ENCODE measurements around the gene PERCC1. TPM values are rescaled to one million over a fixed set of nuclear protein-coding genes. Genes with fewer than 3 reads are reported as not detected.

Gene PERCC1
- total RNA-seq, 1 donor from 2014 or later, result not detected

DNA sequence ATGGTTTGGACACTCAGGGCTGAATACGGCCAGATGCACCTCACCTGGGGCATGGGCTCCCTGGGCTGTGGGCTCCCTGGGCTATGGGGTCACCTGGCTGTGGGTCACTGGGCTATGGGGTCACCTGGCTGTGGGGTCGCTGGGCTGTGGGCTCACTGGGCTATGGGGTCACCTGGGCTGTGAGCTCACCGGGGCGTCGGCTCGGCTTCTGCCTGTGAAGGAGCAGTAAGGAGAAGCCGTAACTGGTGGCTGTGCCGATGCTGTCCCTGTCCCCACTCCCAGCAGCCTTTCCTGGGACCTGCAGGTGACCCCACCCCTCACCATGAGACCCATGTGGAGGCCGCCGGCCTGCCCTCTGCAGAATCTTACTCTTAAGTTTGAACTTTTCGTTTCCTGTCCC, 1.9 kb upstream of the PERCC1 start:
- H4K20me1 ChIP-seq (ENCODE audit: low read depth), result no peaks in the 10 kb centered on the region
- H3K4me3 ChIP-seq, result no peak overlapping the region
- Mint-ChIP-seq H3K9me3 (no peaks in the 10 kb centered on the region), H3K36me3 (no peaks in the 10 kb centered on the region), H3K4me3 (no peak overlapping the region), H3K27me3 (ENCODE audit: insufficient read depth, low read depth) (no peaks in the 10 kb centered on the region), H3K27ac (no peak overlapping the region), H3K4me1 (peaks cover 16% of the 10 kb centered on the region)
- H3K9me3 ChIP-seq (ENCODE audit: low read depth), result no peaks in the 10 kb centered on the region
- TF ChIP-seq EZH2 (IDR thresholded peaks at IDR 0.05) (no peak), EZH2phosphoT487 (IDR thresholded peaks at IDR 0.05) (no peak), CTCF (IDR thresholded peaks at IDR 0.05) (no peak)
- H3K79me2 ChIP-seq (ENCODE audit: low read depth), result no peaks in the 10 kb centered on the region
- no peak overlapping the region for H3K4me2 ChIP-seq
- H3K9ac ChIP-seq, result no peak overlapping the region
- no peaks in the 10 kb centered on the region for H3K27me3 ChIP-seq
- H3F3A ChIP-seq (ENCODE audit: low read depth), result no peaks in the 10 kb centered on the region
- no peak overlapping the region for H3K27ac ChIP-seq
- no peaks in the 10 kb centered on the region for H3K36me3 ChIP-seq
- no peak overlapping the region for H2AFZ ChIP-seq (replicated peaks)
- peaks cover 6% of the 10 kb centered on the region for H3K4me1 ChIP-seq
- no peak for DNase-seq (ENCODE audit: low spot score)

DNA sequence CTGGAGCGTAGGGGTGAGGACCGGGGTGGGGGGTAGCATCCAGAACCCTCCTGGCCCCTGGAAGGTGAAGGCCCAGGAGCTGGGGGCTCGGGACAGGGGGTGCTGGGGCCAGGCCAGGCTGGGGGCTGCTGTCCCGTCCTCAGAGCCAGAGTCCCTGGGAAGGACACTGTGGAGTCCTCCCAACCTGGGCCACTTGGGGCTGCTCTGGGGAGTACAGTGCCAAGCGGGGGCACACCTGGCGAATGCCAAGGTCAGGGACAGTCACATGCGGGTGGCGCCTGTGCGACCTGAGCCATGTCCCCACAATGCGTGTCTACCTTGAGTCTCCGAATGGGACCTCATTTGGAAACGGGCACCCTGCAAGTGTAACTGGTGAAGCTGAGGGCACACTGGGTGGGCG, 1.2 kb upstream of the PERCC1 start:
- H3K4me2 ChIP-seq, result no peak overlapping the region
- no peak for TF ChIP-seq CTCF (IDR thresholded peaks at IDR 0.05)
- TF ChIP-seq EZH2phosphoT487 (IDR thresholded peaks at IDR 0.05), result no peak
- no peak for TF ChIP-seq EZH2 (IDR thresholded peaks at IDR 0.05)
- peak overlapping the region; percentile 81 for H3K27ac Mint-ChIP-seq

GRCh38 chr16:1430214-1430758, 592 bp upstream of the PERCC1 start:
- no peaks in the 10 kb centered on the region for H3K9me3 ChIP-seq (ENCODE audit: low read depth)
- no peak overlapping the region for H3K4me2 ChIP-seq
- H3K4me3 ChIP-seq, result no peak overlapping the region
- DNase-seq (ENCODE audit: low spot score), result no peak
- Mint-ChIP-seq H3K27me3 (ENCODE audit: insufficient read depth, low read depth) (no peaks in the 10 kb centered on the region), H3K4me1 (peaks cover 16% of the 10 kb centered on the region), H3K9me3 (no peaks in the 10 kb centered on the region), H3K4me3 (no peak overlapping the region), H3K36me3 (no peaks in the 10 kb centered on the region), H3K27ac (peak overlapping the region; percentile 33)
- H3K36me3 ChIP-seq, result no peaks in the 10 kb centered on the region
- H3K4me1 ChIP-seq, result peaks cover 6% of the 10 kb centered on the region
- H3K27ac ChIP-seq, result no peak overlapping the region
- H4K20me1 ChIP-seq (ENCODE audit: low read depth), result no peaks in the 10 kb centered on the region
- no peak overlapping the region for H3K9ac ChIP-seq
- H3K27me3 ChIP-seq, result no peaks in the 10 kb centered on the region
- H3K79me2 ChIP-seq (ENCODE audit: low read depth), result no peaks in the 10 kb centered on the region
- H3F3A ChIP-seq (ENCODE audit: low read depth), result no peaks in the 10 kb centered on the region
- no peak for TF ChIP-seq EZH2phosphoT487 (IDR thresholded peaks at IDR 0.05)
- TF ChIP-seq EZH2 (IDR thresholded peaks at IDR 0.05), result no peak
- no peak for TF ChIP-seq CTCF (IDR thresholded peaks at IDR 0.05)
- H2AFZ ChIP-seq (replicated peaks), result no peak overlapping the region

More for the DNA sequence above, 1.2 kb upstream of the PERCC1 start:
- Histone ChIP-seq H2AFZ (replicated peaks) (no peak overlapping the region), H4K20me1 (ENCODE audit: low read depth) (no peaks in the 10 kb centered on the region), H3K4me3 (no peak overlapping the region), H3K79me2 (ENCODE audit: low read depth) (no peaks in the 10 kb centered on the region), H3K36me3 (no peaks in the 10 kb centered on the region), H3F3A (ENCODE audit: low read depth) (no peaks in the 10 kb centered on the region), H3K9me3 (ENCODE audit: low read depth) (no peaks in the 10 kb centered on the region), H3K27me3 (no peaks in the 10 kb centered on the region), H3K4me1 (peaks cover 6% of the 10 kb centered on the region), H3K27ac (no peak overlapping the region), H3K9ac (no peak overlapping the region)
- H3K4me1 Mint-ChIP-seq, result peaks cover 16% of the 10 kb centered on the region
- H3K4me3 Mint-ChIP-seq, result peak overlapping the region; percentile 74
- no peaks in the 10 kb centered on the region for H3K27me3 Mint-ChIP-seq (ENCODE audit: insufficient read depth, low read depth)
- DNase-seq (ENCODE audit: low spot score), result no peak
- H3K9me3 Mint-ChIP-seq, result no peaks in the 10 kb centered on the region
- H3K36me3 Mint-ChIP-seq, result no peaks in the 10 kb centered on the region
